ENCODE results near the gene RNF31.
A peak's percentile ranks its signal among the peaks of the same experiment; 100 is the strongest.
"Not testable (repeated sequence)": the region's sequence is repeated elsewhere in the genome, so short reads cannot be mapped to it uniquely, and the experiment has no call there.

The RNF31 gene

DNA sequence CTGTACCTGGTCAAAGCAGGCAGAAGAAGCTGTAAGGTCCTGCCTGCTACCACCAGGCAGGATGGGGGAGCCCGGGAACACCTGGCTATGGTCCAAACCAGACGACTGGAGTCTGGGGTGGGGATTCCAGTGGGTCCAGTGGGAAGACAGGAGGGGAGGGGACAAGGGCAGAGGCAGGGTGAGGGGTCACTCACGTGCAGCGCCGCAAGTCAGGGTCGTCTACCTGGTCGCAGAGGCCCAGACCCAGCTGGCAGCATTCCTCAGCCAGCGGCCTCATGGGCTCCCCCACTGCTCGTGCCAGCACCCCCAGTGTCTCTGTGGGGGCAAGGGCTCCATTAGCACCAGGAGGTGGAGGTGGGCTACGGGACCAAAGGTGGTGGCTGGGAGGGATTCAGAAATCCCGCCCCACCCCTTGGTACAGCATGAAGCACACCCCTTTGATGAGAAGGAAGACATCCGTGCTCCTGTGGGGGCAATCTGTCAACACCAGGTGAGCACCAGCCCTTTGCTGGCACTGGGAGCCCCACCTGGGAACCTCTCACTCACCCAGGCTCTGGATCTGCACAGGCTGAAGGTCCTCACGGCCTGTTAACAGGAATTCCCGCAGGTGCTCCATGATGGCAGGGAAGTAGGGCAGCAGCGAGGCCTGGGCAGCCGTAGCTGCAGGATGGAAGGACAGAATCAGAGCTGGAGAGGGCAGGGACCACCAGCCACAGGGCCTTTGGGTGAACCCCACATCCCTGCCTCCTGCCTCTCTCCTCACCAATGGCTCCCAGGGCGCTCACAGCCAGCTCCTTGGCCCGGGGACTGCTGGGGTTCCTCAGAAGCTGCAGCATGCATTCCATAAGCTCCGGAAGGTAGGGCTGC is 37.0 kb downstream of the RNF31 start:
- DNase-seq: no peak

DNA sequence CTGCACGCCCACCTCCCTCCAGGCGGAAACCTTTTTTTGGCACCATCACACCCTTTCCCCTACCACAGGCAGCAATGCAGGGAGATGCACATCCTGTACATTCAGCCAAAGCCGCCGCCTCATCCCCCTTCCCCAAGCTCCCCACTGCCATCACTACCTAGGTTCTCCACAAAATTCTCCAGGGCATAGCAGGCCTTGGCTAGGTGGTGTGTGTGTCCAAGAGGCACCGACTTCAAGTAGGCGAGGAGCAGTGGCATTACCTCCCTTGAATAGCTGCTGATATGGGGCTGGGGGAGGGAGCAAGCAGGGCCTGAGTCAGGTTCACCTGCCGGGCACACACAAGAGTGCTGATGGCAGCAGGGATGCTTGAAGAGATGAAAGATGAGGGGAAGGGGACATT is 37.7 kb downstream of the RNF31 start:
- DNase-seq: no peak

DNA sequence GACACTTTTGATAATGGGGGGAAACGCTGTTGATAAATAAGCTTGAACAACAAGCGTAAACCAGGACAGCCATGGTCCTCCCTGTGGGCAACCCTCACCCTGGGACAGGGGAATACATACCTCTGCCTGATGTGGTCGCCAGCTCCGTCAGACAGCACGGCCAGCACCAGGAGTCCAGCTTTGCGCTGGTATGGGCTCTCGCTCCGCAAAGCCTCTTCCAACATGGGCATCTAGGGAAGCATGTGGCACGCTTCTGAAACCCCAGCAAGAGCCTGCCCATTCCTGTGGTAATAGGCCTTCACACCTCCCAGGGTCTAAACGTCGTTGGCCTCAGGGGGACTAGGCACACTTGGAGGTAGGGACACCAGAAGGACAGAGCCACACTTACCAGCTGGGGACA is 38.4 kb downstream of the RNF31 start:
- DNase-seq: no peak

DNA sequence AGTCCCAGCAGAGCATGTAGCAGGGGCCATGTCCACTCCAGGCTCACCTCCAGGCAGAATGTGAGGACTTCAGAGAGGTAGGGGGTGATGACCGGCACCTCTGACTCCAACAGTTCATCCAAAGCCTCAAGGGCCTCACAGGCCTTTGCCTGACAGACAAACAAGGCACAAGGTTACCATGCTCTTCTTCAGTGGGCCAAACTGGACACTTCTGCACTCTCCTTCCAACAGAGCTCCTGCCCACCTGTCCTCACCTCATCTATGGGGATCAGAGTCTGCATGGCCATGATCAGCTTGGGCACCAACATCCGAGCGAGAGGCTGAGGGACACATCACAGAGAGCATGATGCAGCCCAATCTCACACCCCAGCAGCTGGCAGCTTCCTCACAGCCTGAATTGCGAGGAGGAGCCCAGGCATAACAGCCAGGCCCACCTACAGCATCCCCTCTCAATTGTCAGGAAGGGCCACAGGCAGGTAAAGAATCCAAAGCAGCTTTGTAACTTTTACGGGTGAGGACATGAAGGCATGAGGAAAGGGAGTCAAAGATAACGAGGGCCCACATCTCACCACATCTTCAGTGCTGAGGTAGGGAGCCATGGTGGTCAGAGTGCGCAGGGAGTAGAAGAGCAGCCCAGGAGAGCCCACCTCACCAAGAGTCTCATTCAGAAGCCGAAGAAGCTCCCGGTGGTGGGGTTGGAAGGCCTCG is 39.7 kb downstream of the RNF31 start:
- DNase-seq: no peak

DNA sequence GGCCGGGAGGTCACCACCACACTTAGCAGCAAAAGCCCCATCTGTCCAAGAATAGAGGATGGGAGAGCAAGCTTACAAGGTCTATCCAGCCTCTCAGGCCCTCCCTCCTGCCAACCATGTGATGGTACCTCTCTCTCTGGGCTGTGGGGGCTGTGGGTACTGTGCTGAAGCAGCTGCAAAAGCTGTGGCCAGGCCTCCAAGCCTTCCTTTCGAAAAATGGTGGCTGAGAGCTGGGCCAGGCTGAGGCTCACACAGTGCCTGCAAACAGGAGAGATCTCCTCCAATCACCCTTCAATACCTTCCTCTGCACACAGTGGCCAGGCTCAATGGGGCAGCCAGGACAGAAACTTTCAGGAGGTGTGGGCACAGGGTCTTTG is 40.2 kb downstream of the RNF31 start:
- no peak for DNase-seq

DNA sequence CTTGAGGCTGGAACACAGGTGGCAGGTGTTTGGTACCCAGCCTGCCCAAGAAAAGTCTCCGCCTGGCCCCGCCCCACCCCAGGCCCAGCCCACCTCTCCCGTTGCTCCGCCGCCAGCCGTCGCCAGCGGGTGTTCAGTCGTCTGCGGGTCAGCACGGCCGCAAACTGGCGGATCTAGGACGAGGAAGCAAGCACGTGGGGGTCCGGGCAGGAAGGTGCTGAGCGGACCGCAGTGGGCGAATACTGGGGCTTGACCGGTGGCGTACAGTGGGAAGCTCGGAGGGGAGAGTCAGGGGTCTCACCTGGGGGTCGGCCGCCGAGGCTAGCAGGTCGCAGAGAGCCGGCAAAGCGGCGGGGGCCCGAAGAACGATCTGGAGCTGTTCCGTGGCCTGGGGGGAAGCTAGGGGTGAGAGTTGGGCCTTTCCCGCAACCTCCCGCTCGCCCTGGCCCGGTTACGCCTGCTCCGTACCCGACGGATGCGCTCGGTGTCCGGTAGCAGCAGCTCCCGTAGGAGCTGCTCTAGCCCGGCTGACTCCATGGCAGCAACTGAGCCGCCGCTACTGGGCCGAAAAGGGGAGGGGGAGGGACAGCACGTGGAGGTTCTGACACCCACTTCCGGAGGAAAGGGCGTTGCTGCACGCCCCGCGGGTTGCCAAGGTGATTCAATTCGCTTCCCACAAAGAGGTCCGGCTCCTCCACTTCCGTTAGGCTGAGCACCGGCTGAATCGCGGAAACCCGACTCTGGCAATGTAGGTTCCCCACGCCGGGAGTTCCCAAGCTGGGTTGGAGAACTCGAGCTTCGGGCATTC is 41.2 kb downstream of the RNF31 start, which contains the start of gene IPO4:
Gene IPO4 (minus strand): TSS at position 566 of the 808 bp plus-strand sequence. CDS start 29 bp downstream, at position 537.
- DNase-seq: peak; percentile 76

DNA sequence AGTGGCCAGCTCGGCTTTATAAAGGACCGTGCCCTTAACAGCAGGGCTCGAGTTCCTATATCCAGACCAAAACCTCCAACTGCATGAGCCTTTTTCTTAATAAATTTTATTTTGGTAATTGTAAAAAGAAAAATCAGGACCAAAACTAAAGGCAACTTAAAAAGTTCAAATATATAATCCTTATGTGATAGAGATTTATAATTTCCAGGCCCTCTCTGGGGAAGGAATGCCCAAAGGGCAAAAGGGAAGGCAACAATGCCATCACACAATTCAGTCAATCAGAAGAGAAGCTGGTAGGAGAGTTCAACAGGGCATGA is 41.7 kb downstream of the RNF31 start:
- no peak for DNase-seq

DNA sequence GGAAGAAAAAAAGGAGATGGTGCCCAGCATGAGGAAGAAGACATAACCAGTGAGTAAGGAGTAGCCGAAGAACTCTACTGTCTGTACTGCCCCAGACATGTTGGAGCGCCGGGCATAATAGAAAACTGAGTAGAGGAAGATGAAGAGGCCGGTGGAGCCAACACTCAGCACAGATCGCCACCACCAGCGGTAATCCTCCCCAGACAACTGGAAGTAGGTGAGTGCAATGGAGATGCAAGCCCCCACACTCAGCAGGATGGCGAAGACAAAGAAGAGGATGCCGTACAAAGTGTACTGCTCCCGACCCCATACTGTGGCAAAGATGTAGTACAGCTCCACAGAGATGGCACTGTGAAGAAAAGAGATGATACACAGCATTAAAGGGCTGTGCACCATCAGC is 42.2 kb downstream of the RNF31 start:
- no peak for DNase-seq

DNA sequence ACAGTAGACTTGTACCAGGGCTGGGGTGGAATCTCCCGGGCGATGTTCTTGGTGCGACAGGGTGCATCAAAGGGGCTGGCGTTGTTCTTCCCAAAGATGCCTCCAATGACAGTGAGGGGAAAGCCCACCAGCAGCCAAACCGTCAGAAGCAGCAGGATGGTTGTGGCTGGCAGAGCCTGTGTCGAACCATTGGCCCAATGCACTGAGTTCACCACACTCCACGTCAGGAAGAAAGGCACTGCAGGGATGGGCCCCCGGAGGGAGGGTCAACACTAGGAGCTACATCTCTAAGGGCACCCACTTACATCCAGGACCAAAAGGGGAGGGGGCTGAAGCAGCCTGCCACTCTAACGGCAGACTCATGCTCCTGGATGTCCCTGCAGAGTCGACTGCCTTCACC is 43.1 kb downstream of the RNF31 start:
- no peak for DNase-seq

DNA sequence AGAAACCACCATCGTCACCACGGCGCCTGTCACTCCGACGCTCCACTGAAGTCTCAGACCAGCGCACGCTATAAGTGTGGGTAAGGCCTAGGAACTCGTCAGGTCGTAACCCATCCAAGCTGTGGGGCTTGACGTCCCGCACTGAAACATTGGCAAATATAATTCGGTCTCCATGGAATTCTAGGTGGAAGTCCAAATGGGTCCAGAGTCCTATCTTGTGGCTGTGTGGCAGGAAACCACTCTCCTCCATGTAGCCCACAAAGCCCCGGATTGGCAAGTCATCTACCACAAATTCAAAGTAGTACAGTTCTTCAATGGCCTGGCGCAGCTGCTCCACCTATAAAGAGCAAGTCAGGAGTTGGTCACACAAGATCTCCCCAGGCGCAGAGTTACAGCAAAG is 45.6 kb downstream of the RNF31 start:
- DNase-seq: no peak

DNA sequence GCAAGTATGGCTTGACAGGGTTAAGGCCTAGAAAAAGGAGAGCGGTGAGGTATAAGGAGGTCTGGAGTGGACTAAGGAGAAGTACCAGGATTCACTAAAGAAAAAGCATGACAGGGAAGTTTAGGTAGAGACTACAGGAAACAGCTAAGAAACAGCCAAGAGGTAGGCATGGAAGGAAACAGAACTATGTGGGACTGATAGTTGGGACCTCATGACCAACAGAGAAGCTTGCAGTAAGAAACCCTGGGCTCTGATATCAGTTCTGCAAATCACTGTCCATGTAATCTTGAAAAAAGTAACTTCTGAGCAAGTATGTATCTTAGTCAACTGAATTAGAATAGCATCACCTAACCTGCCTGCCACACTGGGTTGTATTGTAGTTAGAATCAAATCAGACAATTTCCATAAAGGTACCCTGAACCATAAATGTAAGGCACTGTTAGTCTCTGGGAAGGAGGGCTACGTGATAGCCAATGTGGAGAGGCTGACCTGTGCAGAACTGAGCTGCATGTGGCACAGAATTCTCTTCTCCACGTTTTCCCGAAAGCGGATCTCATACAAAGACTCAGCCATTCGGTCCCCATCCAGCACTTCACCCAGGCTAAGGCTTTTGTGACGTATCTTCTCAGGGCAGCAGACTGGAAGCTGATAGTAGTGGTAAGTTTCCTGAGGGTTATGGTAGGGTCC is 47.0 kb downstream of the RNF31 start:
- no peak for DNase-seq

DNA sequence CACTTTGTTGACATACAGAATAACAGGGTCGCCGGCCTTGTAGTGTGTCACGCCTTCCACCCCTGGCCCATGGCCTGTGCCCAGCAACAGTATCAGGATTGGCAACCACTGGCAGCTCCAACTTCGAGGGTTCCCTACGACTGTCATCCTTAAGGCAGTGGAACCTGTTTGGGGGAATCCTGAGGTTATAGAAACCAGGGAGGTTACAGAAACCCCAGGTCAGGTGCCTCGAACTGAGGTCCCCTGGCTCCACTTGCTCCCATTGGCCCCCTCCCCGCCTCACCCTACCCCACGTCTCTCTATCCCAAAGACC is 47.5 kb downstream of the RNF31 start:
- DNase-seq: no peak

DNA sequence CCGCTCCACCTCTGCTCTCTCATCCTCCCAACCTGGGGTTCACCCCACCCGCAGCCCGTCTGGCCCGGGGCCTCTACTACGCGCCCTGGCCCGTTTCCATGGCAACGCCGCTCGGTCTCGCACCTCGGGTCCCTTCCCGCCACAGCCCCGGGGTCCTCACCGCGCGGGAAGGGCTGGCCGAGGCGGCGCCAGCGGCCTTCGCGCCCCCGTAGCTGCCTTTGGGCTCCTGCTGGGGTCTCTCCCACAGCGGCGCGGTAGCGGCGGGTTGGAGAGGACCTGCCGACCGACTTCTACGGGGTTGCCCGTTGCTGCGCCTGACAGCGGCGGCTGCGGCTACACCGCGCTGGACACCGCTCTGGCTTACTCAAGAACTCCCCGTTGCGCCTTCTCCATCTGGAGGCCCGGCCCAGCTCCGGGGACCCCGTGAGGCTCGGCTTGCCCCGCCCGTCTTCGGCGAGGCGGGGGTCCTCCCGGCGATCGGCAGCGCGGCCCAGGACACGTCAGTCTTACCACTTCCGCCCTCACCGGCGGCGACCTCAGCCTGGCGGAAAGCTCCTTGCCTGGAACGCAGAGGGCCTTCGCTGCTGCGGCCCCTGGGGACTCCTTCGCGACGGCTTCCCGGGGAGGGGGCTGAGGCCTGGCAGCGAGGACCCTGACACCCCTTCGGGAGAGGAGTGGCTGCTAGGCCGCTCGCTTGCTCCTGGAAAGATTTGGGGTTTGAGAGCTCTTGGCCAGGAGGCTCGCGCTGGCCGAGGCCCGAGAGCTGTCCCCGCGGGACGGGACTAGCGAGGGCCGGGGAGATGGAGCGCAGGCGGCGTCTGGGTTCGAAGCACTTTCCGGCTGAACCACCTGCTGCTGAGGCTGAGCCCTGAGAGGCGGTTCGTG is 48.1 kb downstream of the RNF31 start, which contains the start of gene TM9SF1:
Gene TM9SF1 (minus strand): TSS at position 256 of the 885 bp plus-strand sequence. CDS start 422 bp downstream, outside the sequence.
- DNase-seq: no peak

DNA sequence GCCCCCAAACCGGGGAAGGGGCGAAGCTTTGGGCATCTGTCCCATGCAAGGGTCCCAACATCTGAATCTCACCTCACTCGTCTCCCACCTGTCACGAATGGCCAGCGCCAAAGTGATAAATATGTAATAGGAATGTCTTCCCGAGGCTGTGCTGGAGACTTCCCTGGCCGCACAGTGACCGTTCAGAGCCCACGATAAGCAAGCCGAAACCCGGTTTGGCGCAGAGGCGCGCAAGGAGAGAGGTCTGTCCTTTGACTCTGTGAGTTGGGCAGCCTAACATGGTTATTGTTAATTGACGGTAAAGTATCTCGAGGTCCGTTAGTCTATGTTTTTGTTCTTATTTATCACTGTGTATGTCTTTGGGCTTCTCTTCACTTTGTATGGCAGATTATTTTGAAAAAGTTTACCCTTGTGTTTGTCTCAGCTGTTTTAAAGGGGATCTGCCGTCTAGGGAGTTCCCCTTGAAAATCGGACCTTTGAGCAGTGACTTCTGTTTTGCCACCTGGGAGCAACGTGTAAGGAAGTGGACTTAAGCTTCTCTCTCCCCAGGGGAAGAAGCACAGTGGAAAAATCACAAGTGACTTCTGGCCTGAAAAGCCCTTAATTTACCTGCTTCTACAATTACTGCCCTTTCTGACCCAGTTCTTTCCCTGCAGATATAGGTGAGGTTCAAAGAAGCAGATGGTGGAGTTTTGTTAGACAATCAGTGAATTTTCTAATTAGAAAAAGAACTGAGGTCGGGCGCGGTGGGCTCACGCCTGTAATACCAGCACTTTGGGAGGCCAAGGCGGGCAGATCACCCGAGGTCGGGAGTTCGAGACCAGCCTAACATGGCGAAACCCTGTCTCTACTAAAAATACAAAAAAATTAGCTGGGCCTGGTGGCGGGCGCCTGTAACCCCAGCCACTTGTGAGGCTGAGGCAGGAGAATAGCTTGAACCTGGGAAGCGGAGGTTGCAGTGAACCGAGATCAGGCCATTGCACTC is 49.1 kb downstream of the RNF31 start:
- DNase-seq: no peak

DNA sequence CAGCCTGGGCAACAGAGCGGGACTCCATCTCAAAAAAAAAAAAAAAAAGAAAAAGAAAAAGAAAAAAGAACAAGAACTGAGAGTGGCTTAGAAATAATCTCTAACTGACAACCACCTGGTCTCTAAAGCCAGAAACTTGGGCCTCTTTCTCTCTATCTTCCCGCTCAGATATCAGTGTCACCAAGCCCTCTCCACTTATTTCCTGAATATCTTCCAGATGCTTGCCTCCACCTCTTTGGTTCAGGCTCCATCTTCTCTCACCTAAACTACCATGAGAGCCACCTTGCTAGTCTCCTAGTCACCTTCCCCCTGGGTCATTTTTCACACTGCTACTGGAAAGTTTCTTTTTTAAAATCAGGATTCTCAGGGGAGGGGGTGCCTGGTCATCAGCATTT is 49.8 kb downstream of the RNF31 start:
- DNase-seq: no peak

DNA sequence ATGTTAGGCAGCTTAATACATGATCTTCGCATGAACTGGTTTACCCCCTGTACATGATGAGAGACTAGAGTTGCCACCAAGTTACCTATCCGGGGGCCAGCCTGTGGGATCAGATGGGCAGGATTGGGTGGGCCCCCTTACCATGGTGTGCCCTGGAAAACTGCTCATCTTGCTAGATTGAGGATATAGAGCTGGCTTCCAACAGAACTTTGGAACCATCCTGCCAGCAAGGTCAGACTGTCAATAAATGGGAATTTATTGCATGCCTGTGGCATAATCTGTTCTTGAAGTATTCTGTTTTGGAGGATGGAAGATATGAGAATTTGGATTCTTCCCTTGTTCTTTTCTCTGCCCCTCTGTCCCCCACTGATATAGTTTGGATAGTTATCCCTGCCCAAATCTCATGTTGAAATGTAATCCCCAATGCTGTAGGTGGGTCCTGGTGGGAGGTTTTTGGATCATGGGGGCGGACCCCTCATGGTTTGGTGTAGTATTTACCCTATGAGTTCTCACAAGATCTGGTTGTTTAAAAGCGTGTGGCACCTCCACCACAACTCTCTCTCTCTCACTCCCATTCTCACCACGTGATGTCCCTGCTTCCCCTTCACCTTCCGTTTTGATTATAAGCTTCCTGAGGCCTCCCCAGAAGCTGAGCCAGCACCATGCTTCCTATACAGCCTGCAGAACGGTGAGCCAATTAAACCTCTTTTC is 51.7 kb downstream of the RNF31 start:
- DNase-seq: no peak

DNA sequence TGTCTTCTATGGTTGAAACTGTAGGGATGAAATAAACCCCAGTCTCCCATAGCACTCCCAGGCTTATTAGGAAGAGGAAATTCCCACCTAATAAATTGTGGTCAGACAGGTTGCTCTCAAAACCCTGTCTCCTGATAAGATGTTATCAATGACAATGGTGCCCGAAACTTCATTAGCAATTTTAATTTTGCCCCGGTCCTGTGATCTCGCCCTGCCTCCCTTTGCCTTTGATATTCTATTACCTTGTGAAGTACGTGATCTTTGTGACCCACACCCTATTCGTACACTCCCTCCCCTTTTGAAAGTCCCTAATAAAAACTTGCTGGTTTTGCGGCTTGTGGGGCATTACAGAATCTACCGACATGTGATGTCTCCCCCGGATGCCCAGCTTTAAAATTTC is 55.2 kb downstream of the RNF31 start:
- not testable (repeated sequence) for DNase-seq

DNA sequence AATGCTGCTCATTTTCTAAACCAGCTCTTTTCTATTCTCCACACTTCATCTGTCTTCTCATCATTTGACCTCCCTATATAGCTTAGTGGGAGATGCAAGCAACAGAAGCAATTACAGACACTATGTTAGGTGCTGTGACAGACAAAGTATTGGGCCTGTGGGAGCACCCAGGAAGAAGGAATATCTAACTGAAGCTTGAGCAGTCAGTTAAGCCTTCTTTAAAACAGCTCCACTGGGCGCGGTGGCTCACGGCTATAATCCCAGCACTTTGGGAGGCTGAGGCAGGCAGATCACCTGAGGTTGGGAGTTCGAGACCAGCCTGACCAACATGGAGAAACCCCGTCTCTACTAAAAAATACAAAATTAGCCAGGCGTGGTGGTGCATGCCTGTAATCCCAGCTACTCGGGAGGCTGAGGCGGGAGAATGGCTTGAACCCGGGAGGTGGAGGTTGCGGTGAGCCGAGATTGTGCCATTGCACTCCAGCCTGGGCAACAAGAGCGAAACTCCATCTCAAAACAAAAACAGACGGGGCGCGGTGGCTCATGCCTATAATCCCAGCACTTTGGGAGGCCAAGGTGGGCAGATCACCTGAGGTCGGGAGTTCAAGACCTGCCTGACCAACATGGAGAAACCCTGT is 56.1 kb downstream of the RNF31 start:
- not testable (repeated sequence) for DNase-seq

All from SIG-M5 (cell line).